H1 (cell line): Measurements from ENCODE around the gene DPT. TPM values are rescaled to one million over a fixed set of nuclear protein-coding genes. Genes with fewer than 3 reads are reported as not detected.

Experiments
- CHD7 ChIP-seq: fragments of 300-600 bp; sonication (generic); IDR thresholded peaks from 2 replicates; pipeline ENCODE4 v1.7.1; 2012; ENCODE audit warnings: low read length, moderate library complexity, mild to moderate bottlenecking, inconsistent platforms; ENCODE audit not compliant: insufficient replicate concordance
- polyA plus RNA-seq, 7 experiments: library from polyadenylated mRNA; depleted of rRNA in 3 of 7; stranded (reverse) in 5 of 7; unstranded in 2 of 7; fragments of >200 nt in 5 of 7; fragments of 200-250 nt in 2 of 7; gene quantifications; 1 replicate in 5 of 7; 2 replicates in 1 of 7; 4 replicates in 1 of 7; pipeline versions ENCODE4 v1.2.1 to v1.2.3, GENCODE V29; 2011 to 2013; ENCODE audit warnings: missing spikeins in 2 of 7, mixed read lengths in 2 of 7
- total RNA-seq: library from RNA; stranded (reverse); fragmentation: NEBNext Ultra II Directional; extraction: Animal tissue kit (Norgen Biotek cat#: 25700); gene quantifications from 2 replicates; pipeline ENCODE4 v1.2.1, GENCODE V29; 2021

The DPT gene
- total and polyA plus RNA-seq, 2 of the 8 experiments (the other 6 are each of a cell fraction or from before 2014, with no cell fraction given): not detected

GRCh38 chr1:168758503-168758902, 29.5 kb upstream of the DPT start (continued):
- no peak for TF ChIP-seq CHD7
